Hematopoietic multipotent progenitor cell treated with erythropoietin and hydrocortisone succinate and interleukin-3 and kit ligand, for 8 days (in vitro differentiated cells): Measurements from ENCODE around the gene TLCD3B.
"Not testable (repeated sequence)": the region's sequence is repeated elsewhere in the genome, so short reads cannot be mapped to it uniquely, and the experiment has no call there.

ENCODE experiments used
- DNase-seq: peaks from one replicate; pipeline ENCODE4 v3.0.0-alpha.2; 2015

TLCD3B gene

GRCh38 chr16:30025156-30025555 lies 5.9 kb downstream of the TLCD3B start:
- no peak for DNase-seq

- no peak for DNase-seq
These were observed 6.6 kb downstream of the TLCD3B start for GRCh38 chr16:30024451-30024850.

- DNase-seq, result no peak
These were observed 7.5 kb downstream of the TLCD3B start for GRCh38 chr16:30023586-30023985.

GRCh38 chr16:30022887-30023286 lies 8.2 kb downstream of the TLCD3B start, which contains the start of gene C16orf92:
C16orf92 (plus strand) TSS chr16:30023198; CDS start chr16:30023341, 143 bp downstream.
- DNase-seq, result no peak

- no peak for DNase-seq
These were observed 12.3 kb downstream of the TLCD3B start for GRCh38 chr16:30018731-30019158.

GRCh38 chr16:30017937-30018336 lies 13.1 kb downstream of the TLCD3B start:
- DNase-seq, result not testable (repeated sequence)

- DNase-seq, result no peak
These were observed 13.8 kb downstream of the TLCD3B start for GRCh38 chr16:30017277-30017656.

GRCh38 chr16:30016555-30017276 lies 14.4 kb downstream of the TLCD3B start:
- DNase-seq, result no peak

GRCh38 chr16:30015450-30015849 lies 15.6 kb downstream of the TLCD3B start:
- DNase-seq, result not testable (repeated sequence)

- not testable (repeated sequence) for DNase-seq
These were observed 18.5 kb downstream of the TLCD3B start for GRCh38 chr16:30012598-30012997.

- DNase-seq, result no peak
These were observed 19.2 kb downstream of the TLCD3B start for GRCh38 chr16:30011714-30012504.

GRCh38 chr16:30010844-30011713 lies 20.0 kb downstream of the TLCD3B start, which contains the start of gene DOC2A:
DOC2A (minus strand) TSS chr16:30011027; CDS start chr16:30010222, 805 bp downstream.
- no peak for DNase-seq

GRCh38 chr16:30009990-30010843 lies 20.9 kb downstream of the TLCD3B start:
- no peak for DNase-seq

- no peak for DNase-seq
These were observed 21.8 kb downstream of the TLCD3B start for GRCh38 chr16:30009085-30009862.

GRCh38 chr16:30007378-30007895 lies 23.6 kb downstream of the TLCD3B start:
- DNase-seq, result no peak

GRCh38 chr16:30006659-30007377 lies 24.3 kb downstream of the TLCD3B start:
- DNase-seq, result no peak

- no peak for DNase-seq
These were observed 25.0 kb downstream of the TLCD3B start for GRCh38 chr16:30006095-30006473.

GRCh38 chr16:30005341-30006094 lies 25.6 kb downstream of the TLCD3B start:
- peak; percentile 53 for DNase-seq

- no peak for DNase-seq
These were observed 26.2 kb downstream of the TLCD3B start for GRCh38 chr16:30004811-30005242.

- no peak for DNase-seq
These were observed 26.7 kb downstream of the TLCD3B start for GRCh38 chr16:30004424-30004776.
